ENCODE measurements around the gene ZNF516.
"Not testable (repeated sequence)": the region's sequence is repeated elsewhere in the genome, so short reads cannot be mapped to it uniquely, and the experiment has no call there.

Gene ZNF516, protein sequence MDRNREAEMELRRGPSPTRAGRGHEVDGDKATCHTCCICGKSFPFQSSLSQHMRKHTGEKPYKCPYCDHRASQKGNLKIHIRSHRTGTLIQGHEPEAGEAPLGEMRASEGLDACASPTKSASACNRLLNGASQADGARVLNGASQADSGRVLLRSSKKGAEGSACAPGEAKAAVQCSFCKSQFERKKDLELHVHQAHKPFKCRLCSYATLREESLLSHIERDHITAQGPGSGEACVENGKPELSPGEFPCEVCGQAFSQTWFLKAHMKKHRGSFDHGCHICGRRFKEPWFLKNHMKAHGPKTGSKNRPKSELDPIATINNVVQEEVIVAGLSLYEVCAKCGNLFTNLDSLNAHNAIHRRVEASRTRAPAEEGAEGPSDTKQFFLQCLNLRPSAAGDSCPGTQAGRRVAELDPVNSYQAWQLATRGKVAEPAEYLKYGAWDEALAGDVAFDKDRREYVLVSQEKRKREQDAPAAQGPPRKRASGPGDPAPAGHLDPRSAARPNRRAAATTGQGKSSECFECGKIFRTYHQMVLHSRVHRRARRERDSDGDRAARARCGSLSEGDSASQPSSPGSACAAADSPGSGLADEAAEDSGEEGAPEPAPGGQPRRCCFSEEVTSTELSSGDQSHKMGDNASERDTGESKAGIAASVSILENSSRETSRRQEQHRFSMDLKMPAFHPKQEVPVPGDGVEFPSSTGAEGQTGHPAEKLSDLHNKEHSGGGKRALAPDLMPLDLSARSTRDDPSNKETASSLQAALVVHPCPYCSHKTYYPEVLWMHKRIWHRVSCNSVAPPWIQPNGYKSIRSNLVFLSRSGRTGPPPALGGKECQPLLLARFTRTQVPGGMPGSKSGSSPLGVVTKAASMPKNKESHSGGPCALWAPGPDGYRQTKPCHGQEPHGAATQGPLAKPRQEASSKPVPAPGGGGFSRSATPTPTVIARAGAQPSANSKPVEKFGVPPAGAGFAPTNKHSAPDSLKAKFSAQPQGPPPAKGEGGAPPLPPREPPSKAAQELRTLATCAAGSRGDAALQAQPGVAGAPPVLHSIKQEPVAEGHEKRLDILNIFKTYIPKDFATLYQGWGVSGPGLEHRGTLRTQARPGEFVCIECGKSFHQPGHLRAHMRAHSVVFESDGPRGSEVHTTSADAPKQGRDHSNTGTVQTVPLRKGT

DNA sequence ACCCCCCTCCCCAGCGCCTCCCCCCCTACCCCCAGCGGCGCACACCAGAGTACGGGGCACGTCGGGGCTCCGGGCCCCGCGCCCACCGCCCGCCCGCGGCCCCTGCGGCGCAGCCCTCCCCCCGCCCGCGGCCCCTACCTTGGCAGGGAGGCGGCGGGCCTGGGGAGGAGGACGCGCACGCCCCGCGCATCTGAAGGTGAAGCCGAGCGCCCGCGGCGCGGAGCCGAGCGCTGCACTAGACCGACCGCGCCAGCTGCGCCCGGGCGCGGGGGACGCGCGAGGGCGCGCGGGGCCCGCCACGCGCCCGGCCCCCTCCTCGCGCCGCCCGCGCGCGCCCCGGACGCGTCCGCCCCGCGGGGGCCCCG, at the start of gene ZNF516:
ZNF516 (minus strand) TSS at position 237 of the 365 bp plus-strand sequence. CDS start 52,188 bp downstream, outside the sequence.
- DNase-seq: peak in 1 of 2 experiments; percentile 61

GRCh38 chr18:76538846-76539245, 43.8 kb upstream of the ZNF516 start:
- DNase-seq: no peak

- DNase-seq: no peak
Measured at GRCh38 chr18:76537621-76538020, 42.6 kb upstream of the ZNF516 start.

GRCh38 chr18:76536593-76536992, 41.6 kb upstream of the ZNF516 start:
- DNase-seq: not testable (repeated sequence)

DNA sequence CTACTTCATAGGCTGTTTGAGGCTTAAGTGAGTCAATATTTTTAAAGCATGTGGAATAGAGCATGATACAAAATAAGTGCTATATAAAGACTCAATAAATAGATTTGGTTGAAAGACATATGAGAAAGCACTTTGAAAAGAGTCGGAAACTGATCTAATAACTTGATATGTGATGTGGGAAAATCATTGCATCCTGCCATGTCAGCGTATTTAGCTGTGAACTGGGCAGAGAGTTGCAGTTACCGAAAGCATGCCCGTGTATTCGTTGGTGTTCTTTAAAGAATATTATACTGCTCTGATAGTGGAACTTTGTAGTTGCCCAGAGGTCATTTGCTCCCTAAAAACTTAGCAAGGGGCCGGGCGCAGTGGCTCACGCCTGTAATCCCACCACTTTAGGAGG, 37.8 kb upstream of the ZNF516 start:
- no peak for DNase-seq

GRCh38 chr18:76530846-76531245, 35.8 kb upstream of the ZNF516 start:
- DNase-seq: no peak

- DNase-seq: no peak
Measured at GRCh38 chr18:76530391-76530790, 35.3 kb upstream of the ZNF516 start.

DNA sequence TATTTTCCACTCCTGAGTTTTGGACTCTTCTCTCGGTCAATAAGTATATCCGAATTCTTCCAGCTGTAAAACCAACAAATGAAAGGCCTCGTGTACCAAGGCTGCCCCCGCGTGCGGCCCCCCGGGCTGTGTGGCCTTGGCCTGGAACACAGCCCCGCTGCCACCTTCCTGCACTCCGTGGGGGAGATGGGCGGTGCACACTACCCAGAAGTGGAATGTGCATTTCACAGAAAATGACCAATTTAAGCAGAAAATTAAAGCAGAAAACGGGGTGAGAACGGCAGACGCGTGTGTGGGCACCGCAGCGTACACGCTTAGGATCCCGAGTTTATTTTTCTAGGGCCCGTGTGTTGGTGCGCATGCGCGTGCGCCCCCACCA, 34.4 kb upstream of the ZNF516 start:
- no peak for DNase-seq

GRCh38 chr18:76528477-76529432, 33.7 kb upstream of the ZNF516 start:
- peak; percentile 36 to 45 for DNase-seq

GRCh38 chr18:76525911-76526310, 30.9 kb upstream of the ZNF516 start:
- no peak for DNase-seq

GRCh38 chr18:76524900-76525698, 30.1 kb upstream of the ZNF516 start:
- peak; percentile 70 to 76 for DNase-seq

- no peak for DNase-seq
Measured at GRCh38 chr18:76524477-76524876, 29.4 kb upstream of the ZNF516 start.

GRCh38 chr18:76522551-76522950, 27.5 kb upstream of the ZNF516 start:
- DNase-seq: no peak

- no peak for DNase-seq
Measured at GRCh38 chr18:76522122-76522503, 27.1 kb upstream of the ZNF516 start.

DNA sequence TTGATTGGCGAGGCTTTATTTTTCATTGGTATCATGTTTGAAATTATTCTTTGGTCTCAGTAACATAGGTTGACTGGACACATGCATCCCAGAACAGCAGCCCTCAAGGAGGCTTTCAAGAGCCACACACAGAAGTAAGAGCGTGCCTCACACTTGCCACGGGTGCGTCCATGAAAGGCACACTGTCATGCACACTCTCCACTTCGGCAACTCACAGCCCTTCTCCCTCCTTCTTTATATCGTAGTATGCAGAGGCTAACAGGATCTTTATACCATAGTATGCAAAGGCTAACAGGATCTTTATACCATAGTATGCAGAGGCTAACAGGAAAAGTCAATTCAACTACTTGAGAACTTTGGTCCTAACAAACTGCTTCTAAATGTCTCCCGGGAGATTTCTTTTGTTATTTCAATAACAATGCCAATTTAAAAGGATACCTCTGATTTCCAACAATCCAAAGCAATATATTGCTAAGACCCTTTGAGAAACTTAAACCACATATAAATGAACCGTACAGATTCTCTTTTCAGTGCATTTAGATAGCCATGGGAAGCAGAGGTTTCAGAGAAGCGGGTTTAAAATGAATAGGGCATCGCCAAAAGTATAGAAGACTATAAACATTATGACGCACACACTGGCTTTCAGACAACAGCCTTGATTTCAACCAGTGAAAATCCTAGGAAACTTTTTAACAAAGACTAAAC, 26.5 kb upstream of the ZNF516 start:
- DNase-seq: no peak

GRCh38 chr18:76518860-76519538, 24.0 kb upstream of the ZNF516 start:
- no peak for DNase-seq

- DNase-seq: peak; percentile 44 to 69
Measured at GRCh38 chr18:76518123-76518859, 23.2 kb upstream of the ZNF516 start.

GRCh38 chr18:76515576-76515975, 20.5 kb upstream of the ZNF516 start:
- peak in 1 of 2 experiments; percentile 35 for DNase-seq

DNA sequence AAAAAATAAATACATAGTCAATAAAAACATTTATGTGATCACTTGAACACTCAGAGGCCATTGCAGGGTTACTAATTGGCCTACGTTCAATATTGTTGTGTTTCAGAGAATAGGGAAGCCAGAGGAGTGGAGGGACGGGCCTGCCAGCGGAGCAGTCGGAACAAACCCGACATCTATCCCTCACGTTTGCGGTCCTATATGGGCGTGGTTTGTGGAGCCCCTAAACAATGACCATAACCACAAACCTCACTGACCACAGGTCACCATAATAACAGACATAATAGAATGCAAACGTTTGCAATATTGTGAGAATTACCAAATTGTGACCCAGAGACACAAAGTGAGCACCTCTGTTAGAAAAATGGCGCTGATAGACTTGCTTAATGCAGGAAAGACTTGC, 19.5 kb upstream of the ZNF516 start:
- no peak for DNase-seq

Measured in NCI-H526 (cell line).